GM19468 (cell line): ENCODE results near the gene IL17REL.
"Not testable (repeated sequence)": the region's sequence is repeated elsewhere in the genome, so short reads cannot be mapped to it uniquely, and the experiment has no call there.

ENCODE experiments used
- ATAC-seq: cut with Tn5 transposase; IDR thresholded peaks from one replicate; pipeline ENCODE4 v1.9.1; 2021; ENCODE audit warnings: mild to moderate bottlenecking, moderate library complexity, moderate number of reproducible peaks; ENCODE audit not compliant: unreplicated experiment; ENCODE audit errors: extremely low read depth

IL17REL gene

DNA sequence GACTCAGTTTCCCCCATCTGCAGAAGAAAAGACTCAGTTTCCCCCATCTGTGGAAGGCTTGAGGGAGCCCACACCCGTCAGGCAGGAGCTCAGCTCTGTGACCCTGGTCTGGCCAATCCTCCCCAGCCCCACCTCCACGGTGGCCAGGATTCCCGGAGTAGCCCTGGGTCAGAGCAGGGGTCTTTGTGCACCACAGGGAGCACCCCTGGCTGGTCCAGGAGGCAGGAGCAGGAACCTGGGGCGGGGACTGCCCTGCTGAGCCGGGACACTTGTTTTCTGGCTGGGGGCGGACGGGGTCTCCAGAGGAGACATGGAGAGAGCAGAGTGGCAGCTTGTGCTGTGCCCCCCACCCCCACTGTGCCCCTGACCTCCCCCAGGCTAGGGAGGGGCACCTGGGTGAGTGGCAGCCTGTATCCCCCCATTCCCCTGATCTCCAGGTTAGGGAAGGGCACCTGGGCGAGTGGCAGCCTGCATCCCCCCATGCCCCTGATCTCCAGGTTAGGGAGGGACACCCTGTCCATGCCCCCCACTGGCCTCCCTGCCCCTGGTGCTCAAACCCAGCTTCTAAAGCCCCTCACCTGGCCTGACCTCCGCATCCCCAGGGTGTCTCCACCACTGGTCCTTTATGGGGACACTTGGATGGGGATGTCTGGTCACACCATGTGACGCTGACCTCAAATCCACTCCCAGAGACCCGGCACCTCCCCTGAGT, 18.8 kb downstream of the IL17REL start:
- ATAC-seq: no peak

DNA sequence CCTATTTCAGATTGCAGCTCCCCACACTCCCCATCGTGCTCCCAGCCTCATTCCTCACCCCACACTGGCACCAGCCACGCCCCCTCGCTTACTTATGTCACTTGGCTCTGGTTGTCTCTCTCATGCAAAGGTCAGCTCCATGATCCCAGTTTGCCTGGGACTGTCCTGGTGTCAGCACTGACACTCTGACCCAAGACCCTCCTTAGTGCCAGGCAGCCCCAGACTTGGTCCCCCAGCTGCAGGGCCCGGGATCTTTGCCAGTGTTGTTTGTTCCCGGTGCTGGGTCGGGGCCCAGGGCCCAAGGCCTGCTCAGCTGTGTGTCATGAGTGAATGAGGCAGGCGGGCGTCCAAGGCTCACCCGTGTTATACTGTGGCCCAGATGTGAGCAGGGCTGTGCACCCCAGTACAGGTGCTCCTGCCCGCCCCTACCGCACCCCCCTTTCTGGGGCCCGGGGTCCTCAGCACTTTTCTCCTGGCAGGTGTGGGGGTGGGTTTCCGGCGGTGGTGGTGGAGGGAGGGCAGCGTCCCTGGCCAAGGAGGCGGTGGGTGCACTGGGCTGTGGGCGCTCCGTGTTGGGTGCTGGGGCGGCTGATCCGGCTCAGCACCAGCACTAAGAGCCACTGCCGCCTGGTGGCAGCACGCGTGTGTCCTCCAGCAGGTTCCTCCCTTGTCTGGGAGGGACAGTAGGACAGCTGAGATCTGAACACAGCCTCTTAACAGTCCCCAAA, 19.5 kb downstream of the IL17REL start:
- ATAC-seq: no peak

GRCh38 chr22:49991907-49992533, 20.5 kb downstream of the IL17REL start:
- ATAC-seq: no peak

GRCh38 chr22:49991167-49991566, 21.4 kb downstream of the IL17REL start:
- ATAC-seq: no peak

- ATAC-seq: not testable (repeated sequence)
Observed at GRCh38 chr22:49989826-49990225, 22.7 kb downstream of the IL17REL start.

DNA sequence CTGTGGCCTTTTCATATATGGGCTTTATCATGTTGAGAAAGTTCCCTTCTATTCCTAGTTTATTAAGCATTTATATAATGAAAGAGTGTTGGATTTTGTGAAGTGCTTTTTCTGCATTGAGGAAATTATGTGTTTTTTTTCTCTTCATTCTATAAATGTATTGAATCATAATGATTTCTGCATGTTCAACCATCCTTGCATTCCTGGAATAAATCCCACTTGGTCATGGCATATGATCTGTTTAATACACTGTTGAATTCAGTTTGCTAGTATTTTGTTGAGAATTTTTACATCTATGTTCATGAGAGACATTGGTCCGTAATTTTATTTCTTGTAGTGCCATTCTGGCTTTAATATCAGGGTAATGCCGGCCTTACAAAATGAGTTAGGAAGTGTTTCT, 26.2 kb downstream of the IL17REL start:
- no peak for ATAC-seq

- ATAC-seq: no peak
Observed at GRCh38 chr22:49983148-49984042, 29.2 kb downstream of the IL17REL start.

- not testable (repeated sequence) for ATAC-seq
Observed at GRCh38 chr22:49981799-49982198, 30.8 kb downstream of the IL17REL start.

- ATAC-seq: no peak
Observed at GRCh38 chr22:49979587-49980264, 32.8 kb downstream of the IL17REL start.

- ATAC-seq: no peak
Observed at GRCh38 chr22:49977578-49977977, 35.0 kb downstream of the IL17REL start.

DNA sequence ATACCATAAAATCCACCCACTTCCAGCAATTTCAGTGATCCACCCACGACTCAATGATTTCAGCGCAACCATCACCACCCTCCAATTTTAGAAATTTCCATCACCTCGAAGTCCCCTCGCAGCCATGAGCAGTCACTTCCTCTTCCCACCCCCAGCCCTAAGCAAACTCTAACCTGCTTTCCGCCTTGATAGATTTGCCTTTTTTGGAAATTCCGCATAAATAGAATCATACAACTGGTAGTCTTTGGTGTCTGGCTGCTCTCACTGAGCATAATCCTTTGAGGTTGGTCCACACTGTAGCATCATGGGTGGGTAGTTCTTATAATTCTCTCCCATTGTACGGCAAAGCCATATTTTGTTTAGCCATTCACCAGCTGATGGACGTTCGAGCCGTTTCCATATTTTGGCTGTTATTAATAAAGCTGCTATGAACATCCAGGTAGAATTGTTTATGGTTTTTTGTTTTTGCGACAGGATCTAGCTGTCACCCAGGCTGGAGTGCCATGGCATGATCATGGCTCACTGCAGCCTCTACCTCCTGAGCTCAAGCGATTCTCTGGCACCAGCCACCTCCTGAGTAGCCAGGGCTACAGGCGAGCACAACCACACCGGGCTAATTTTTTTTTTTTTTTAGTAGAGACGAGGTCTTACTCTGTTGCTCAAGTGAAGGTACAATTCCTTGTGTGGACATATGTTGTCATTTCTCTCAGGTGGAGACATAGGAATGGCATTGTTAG, 36.0 kb downstream of the IL17REL start:
- ATAC-seq: no peak

DNA sequence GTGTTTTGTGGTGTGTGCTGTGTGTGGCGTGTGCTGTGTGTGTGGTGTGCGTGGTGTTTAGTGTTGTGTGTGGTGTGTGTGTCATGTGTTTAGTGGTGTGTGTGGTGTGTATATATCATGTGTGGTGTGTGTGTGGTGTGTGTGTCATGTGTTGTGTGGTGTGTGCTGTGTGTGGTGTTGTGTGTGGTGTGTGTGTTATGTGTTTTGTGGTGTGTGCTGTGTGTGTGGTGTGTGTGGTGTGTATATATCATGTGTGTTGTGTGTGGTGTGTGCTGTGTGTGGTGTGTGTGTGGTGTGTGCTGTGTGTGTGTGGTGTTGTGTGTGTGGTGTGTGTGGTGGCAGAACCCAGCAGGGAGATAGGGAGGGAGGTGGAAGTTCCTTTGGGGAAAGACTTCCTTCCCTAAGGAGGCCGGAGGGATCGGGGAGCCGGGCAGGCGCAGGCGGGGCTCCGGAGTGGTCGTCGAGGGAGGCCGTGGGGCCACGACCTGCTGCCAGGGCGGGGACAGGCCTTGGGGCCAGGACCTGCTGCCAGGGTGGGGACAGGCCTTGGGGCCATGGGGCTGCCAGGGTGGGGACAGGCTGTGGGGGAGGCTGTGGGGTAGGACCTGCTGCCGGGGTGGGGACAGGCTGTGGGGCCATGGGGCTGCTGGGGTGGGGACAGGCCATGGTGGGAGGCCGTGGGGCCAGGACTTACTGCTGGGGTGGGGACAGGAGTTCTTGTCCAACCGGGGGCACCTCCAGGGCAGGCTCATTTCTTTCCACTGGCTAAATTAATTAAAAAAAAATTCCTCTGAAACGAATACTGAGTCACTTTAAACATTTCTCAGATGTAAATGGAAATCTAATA, 36.8 kb downstream of the IL17REL start:
- no peak for ATAC-seq

- ATAC-seq: no peak
Observed at GRCh38 chr22:49973018-49973961, 39.3 kb downstream of the IL17REL start.

DNA sequence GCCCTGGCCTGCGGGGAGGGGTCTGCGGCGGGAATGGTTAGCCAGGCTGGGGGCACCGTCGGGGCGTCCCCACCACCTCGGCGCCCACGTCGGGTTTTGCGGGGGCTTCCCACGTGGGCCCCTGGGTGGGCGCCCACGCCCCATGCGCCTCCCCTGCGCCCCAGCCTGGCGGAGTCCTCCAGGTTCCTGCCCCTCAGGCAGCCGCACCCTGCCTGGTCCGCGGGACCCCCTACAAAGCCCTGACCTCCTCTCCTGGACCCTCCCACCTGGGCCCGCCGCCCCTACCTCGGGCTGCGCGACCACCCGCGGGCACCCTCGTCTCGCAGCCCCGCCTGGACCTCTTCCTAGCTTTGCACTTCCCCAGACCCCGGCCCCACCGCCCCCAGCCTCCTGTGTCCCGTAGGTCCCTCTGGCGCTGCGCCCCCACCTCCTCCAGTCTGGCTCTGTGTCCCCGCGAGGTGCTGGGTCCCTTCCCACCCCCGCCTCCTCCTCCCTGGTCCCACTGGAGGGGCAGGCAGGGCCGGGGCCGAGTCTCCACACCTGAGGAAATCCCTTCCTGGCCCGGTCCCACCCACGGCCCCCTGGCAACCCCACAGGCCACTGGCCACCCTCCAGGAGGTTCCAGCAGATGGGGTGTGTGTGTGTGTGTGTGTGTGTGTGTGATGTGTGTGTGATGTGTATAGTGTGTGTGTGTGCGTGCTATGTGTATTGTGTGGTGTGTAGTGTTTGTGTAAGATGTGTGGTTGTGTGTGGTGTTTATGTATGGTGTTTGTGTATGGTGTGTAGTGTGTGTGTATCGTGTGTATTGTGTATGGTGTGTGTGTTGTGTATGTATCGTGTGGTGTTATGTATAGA, 40.2 kb downstream of the IL17REL start:
- no peak for ATAC-seq

- ATAC-seq: no peak
Observed at GRCh38 chr22:49971232-49972162, 41.1 kb downstream of the IL17REL start.
